NT2/D1 (cell line): ENCODE results near the gene REXO1.

Experiments
- SUZ12 ChIP-seq: IDR thresholded peaks from 2 replicates; pipeline ENCODE4 v1.6.1; 2011; ENCODE audit not compliant: insufficient read length, insufficient read depth; ENCODE audit errors: extremely low read depth
- ZNF274 ChIP-seq: IDR thresholded peaks from 2 replicates; pipeline ENCODE4 v1.6.1; 2011; ENCODE audit warnings: mild to moderate bottlenecking, low read depth, low read length

GRCh38 chr19:1833540-1833939 is 14.7 kb downstream of the REXO1 start:
- TF ChIP-seq ZNF274, result no peak
- TF ChIP-seq SUZ12, result no peak
